Measurements from ENCODE around the gene ERI3. TPM values are rescaled to one million over a fixed set of nuclear protein-coding genes. Genes with fewer than 3 reads are reported as not detected.

ERI3 gene
- total and polyA plus RNA-seq, 9 of the 15 experiments (the other 6 are each of a cell fraction or from before 2014, with no cell fraction given): 47.8 to 93.4 (median 67.2) TPM

- TF ChIP-seq ELF2 (CRISPR knock-in tag; IDR thresholded peaks at IDR 0.05) (no peak), ZNF184 (CRISPR knock-in tag; IDR thresholded peaks at IDR 0.05) (no peak), JUND (IDR thresholded peaks at IDR 0.05; ENCODE audit: borderline replicate concordance, low read depth, low read length) (peak; percentile 75; the same call in 1 of the 2 replicates), JUND (tag; IDR thresholded peaks at IDR 0.05; ENCODE audit: borderline replicate concordance, low read depth, low read length) (peak; percentile 71; the same call in 1 of the 3 replicates), DIDO1 (tag; IDR thresholded peaks at IDR 0.05; ENCODE audit: low read depth) (no peak; the same call in 1 of the 2 replicates), FOXM1 (IDR thresholded peaks at IDR 0.05; ENCODE audit: low read depth) (peak; percentile 69), FOXM1 (CRISPR knock-in tag; IDR thresholded peaks at IDR 0.05; ENCODE audit: low read depth) (no peak), ZBTB7A (IDR thresholded peaks at IDR 0.05; ENCODE audit: borderline replicate concordance, control insufficient read depth, low read depth, low read length) (peak; percentile 33; the same call in 1 of the 2 replicates), RFX5 (IDR thresholded peaks at IDR 0.05; ENCODE audit: low read depth, low read length) (no peak), RBM15 (IDR thresholded peaks at IDR 0.05; ENCODE audit: insufficient read depth, low read length) (no peak), TARDBP (IDR thresholded peaks at IDR 0.05) (no peak), FOXJ2 (tag; IDR thresholded peaks at IDR 0.05) (no peak), SMAD1 (IDR thresholded peaks at IDR 0.05; ENCODE audit: low read depth, low read length, partially characterized antibody) (no peak), CEBPZ (IDR thresholded peaks at IDR 0.05; ENCODE audit: borderline replicate concordance, low read depth, low read length) (no peak), STAT5A (IDR thresholded peaks at IDR 0.05; ENCODE audit: borderline replicate concordance, low read length) (peak; percentile 86), ZNF217 (CRISPR knock-in tag; IDR thresholded peaks at IDR 0.05) (no peak), ATF7 (IDR thresholded peaks at IDR 0.05) (peak; percentile 79), SMAD2 (IDR thresholded peaks at IDR 0.05; ENCODE audit: low read depth, low read length) (no peak), NR2C1 (IDR thresholded peaks at IDR 0.05) (peak; percentile 37; the same call in 1 of the 2 replicates), NR2C1 (tag; IDR thresholded peaks at IDR 0.05) (peak; percentile 69), TCF3 (CRISPR knock-in tag; IDR thresholded peaks at IDR 0.05) (peak; percentile 97), ZNF212 (CRISPR knock-in tag; IDR thresholded peaks at IDR 0.05) (no peak), MAFF (IDR thresholded peaks at IDR 0.05; ENCODE audit: low read length) (no peak), MAZ (CRISPR knock-in tag; conservative IDR thresholded peaks at IDR 0.05 in 1 of 2, IDR thresholded peaks at IDR 0.05 in 1 of 2) (peak; percentile 69 to 75), MAFG (tag; conservative IDR thresholded peaks at IDR 0.05) (no peak), ZNF785 (CRISPR knock-in tag; IDR thresholded peaks at IDR 0.05) (no peak), ZNF41 (CRISPR knock-in tag; conservative IDR thresholded peaks at IDR 0.05) (no peak)
Observed at GRCh38 chr1:44290250-44291094, 64.6 kb downstream of the ERI3 start (continued).
